ENCODE results near the gene ATP8A2. TPM values are rescaled to one million over a fixed set of nuclear protein-coding genes. Genes with fewer than 3 reads are reported as not detected.
A peak's percentile ranks its signal among the peaks of the same experiment; 100 is the strongest.

Gene ATP8A2
- polyA plus RNA-seq, 1 donor from 2014 or later, result 11.9 TPM

GRCh38 chr13:25468325-25469168 lies 96.8 kb downstream of the ATP8A2 start:
- Histone ChIP-seq H3K4me2 (ENCODE audit: low read length) (peak overlapping the region; percentile 22), H3K36me3 (ENCODE audit: insufficient read depth, low read length) (no peaks in the 10 kb centered on the region), H3K4me3 (ENCODE audit: low read length) (peak overlapping the region; percentile 83), H3K9me3 (ENCODE audit: low read length) (no peaks in the 10 kb centered on the region), H4K20me1 (ENCODE audit: insufficient read depth) (no peaks in the 10 kb centered on the region), H3F3A (ENCODE audit: insufficient read depth, low read length, poor library complexity, severe bottlenecking) (no peaks in the 10 kb centered on the region), H3K9ac (ENCODE audit: low read length) (peak overlapping the region; percentile 73), H3K27ac (ENCODE audit: low read length) (peak overlapping the region; percentile 38), H2AFZ (ENCODE audit: low read depth, low read length) (peak overlapping the region; percentile 53), H3K27me3 (ENCODE audit: insufficient read depth, low read depth, low read length) (no peaks in the 10 kb centered on the region), H3K9me2 (ENCODE audit: insufficient read depth, low read length) (no peaks in the 10 kb centered on the region), H3K79me2 (replicated peaks; ENCODE audit: insufficient read depth, low read length) (peaks cover 2% of the 10 kb centered on the region)
- TF ChIP-seq MXI1 (conservative IDR thresholded peaks at IDR 0.05; ENCODE audit: poor library complexity, severe bottlenecking) (peak; percentile 44), EP300 (conservative IDR thresholded peaks at IDR 0.05; ENCODE audit: poor library complexity, severe bottlenecking) (no peak), EZH2 (IDR thresholded peaks at IDR 0.05; ENCODE audit: borderline replicate concordance, insufficient read depth, low read length, poor library complexity, severe bottlenecking) (no peak), POLR2AphosphoS5 (IDR thresholded peaks at IDR 0.05) (peak; percentile 15), TAF1 (IDR thresholded peaks at IDR 0.05; ENCODE audit: low read depth) (no peak), SMC3 (conservative IDR thresholded peaks at IDR 0.05; ENCODE audit: poor library complexity) (peak; percentile 49), RAD21 (conservative IDR thresholded peaks at IDR 0.05) (peak; percentile 39)
- TF ChIP-seq, protein P1, sequence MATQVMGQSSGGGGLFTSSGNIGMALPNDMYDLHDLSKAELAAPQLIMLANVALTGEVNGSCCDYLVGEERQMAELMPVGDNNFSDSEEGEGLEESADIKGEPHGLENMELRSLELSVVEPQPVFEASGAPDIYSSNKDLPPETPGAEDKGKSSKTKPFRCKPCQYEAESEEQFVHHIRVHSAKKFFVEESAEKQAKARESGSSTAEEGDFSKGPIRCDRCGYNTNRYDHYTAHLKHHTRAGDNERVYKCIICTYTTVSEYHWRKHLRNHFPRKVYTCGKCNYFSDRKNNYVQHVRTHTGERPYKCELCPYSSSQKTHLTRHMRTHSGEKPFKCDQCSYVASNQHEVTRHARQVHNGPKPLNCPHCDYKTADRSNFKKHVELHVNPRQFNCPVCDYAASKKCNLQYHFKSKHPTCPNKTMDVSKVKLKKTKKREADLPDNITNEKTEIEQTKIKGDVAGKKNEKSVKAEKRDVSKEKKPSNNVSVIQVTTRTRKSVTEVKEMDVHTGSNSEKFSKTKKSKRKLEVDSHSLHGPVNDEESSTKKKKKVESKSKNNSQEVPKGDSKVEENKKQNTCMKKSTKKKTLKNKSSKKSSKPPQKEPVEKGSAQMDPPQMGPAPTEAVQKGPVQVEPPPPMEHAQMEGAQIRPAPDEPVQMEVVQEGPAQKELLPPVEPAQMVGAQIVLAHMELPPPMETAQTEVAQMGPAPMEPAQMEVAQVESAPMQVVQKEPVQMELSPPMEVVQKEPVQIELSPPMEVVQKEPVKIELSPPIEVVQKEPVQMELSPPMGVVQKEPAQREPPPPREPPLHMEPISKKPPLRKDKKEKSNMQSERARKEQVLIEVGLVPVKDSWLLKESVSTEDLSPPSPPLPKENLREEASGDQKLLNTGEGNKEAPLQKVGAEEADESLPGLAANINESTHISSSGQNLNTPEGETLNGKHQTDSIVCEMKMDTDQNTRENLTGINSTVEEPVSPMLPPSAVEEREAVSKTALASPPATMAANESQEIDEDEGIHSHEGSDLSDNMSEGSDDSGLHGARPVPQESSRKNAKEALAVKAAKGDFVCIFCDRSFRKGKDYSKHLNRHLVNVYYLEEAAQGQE (IDR thresholded peaks at IDR 0.05; ENCODE audit: borderline replicate concordance), result no peak
- TF ChIP-seq, protein P2, sequence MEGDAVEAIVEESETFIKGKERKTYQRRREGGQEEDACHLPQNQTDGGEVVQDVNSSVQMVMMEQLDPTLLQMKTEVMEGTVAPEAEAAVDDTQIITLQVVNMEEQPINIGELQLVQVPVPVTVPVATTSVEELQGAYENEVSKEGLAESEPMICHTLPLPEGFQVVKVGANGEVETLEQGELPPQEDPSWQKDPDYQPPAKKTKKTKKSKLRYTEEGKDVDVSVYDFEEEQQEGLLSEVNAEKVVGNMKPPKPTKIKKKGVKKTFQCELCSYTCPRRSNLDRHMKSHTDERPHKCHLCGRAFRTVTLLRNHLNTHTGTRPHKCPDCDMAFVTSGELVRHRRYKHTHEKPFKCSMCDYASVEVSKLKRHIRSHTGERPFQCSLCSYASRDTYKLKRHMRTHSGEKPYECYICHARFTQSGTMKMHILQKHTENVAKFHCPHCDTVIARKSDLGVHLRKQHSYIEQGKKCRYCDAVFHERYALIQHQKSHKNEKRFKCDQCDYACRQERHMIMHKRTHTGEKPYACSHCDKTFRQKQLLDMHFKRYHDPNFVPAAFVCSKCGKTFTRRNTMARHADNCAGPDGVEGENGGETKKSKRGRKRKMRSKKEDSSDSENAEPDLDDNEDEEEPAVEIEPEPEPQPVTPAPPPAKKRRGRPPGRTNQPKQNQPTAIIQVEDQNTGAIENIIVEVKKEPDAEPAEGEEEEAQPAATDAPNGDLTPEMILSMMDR (IDR thresholded peaks at IDR 0.05; ENCODE audit: poor library complexity, severe bottlenecking), result peak; percentile 46

DNA sequence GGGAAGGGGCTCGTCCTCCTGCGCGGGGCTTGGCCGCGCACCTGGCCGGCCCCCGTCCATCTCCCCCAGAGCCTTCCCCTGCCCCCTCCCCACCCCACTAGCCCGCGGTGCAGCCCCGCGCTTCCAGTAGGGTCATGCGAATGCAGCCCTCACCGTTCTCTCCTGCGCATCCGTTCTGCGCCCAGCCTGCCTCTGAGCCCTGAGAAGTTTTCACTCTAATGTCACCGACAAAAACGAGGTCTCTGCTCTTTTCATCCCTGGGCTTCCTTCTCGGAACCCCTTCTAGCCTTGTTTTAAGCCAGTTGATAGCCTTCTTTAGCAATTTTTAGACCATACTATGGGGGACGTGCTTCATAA lies 97.4 kb downstream of the ATP8A2 start:
- Histone ChIP-seq H3K79me2 (replicated peaks; ENCODE audit: insufficient read depth, low read length) (peaks cover 2% of the 10 kb centered on the region), H3K9me3 (ENCODE audit: low read length) (no peaks in the 10 kb centered on the region), H3K27me3 (ENCODE audit: insufficient read depth, low read depth, low read length) (no peaks in the 10 kb centered on the region), H3F3A (ENCODE audit: insufficient read depth, low read length, poor library complexity, severe bottlenecking) (no peaks in the 10 kb centered on the region), H3K36me3 (ENCODE audit: insufficient read depth, low read length) (no peaks in the 10 kb centered on the region), H2AFZ (ENCODE audit: low read depth, low read length) (peak overlapping the region; percentile 53), H3K9ac (ENCODE audit: low read length) (peak overlapping the region; percentile 73), H3K4me2 (ENCODE audit: low read length) (peak overlapping the region; percentile 22), H4K20me1 (ENCODE audit: insufficient read depth) (no peaks in the 10 kb centered on the region), H3K9me2 (ENCODE audit: insufficient read depth, low read length) (no peaks in the 10 kb centered on the region), H3K27ac (ENCODE audit: low read length) (peak overlapping the region; percentile 38), H3K4me3 (ENCODE audit: low read length) (peak overlapping the region; percentile 83)
- TF ChIP-seq, protein P1 (IDR thresholded peaks at IDR 0.05; ENCODE audit: borderline replicate concordance), result no peak
- TF ChIP-seq SMC3 (conservative IDR thresholded peaks at IDR 0.05; ENCODE audit: poor library complexity) (peak; percentile 1), EZH2 (IDR thresholded peaks at IDR 0.05; ENCODE audit: borderline replicate concordance, insufficient read depth, low read length, poor library complexity, severe bottlenecking) (no peak), MXI1 (conservative IDR thresholded peaks at IDR 0.05; ENCODE audit: poor library complexity, severe bottlenecking) (peak; percentile 8)
